Stomach (tissue), 9 donors: ENCODE data around the gene SLC24A3. TPM values are rescaled to one million over a fixed set of nuclear protein-coding genes. Genes with fewer than 3 reads are reported as not detected.

Source experiments
- DNase-seq, 2 donors: peaks; one replicate each; pipeline versions ENCODE4 v3.0.0 to v3.0.0-alpha.2; 2013 to 2019
- H3K27ac ChIP-seq, 5 donors: fragments of 200-600 bp in 4 of 5; sonication (generic) in 4 of 5; one replicate each; pipeline ENCODE4 v1.5.1; 2013 to 2019; ENCODE audit warnings: mild to moderate bottlenecking in 1 of 5, moderate library complexity in 1 of 5
- H3K27me3 ChIP-seq, 3 donors: fragments of 200-600 bp; sonication (generic); one replicate each; pipeline ENCODE4 v1.5.1; 2017 to 2019; ENCODE audit warnings: mixed run types in 1 of 3
- H3K36me3 ChIP-seq, 4 donors: fragments of 200-600 bp; sonication (generic); 1 replicate in 3 of 4; 2 replicates in 1 of 4; pipeline ENCODE4 v1.5.1; 2016 to 2019
- H3K4me1 ChIP-seq, 4 donors: fragments of 200-600 bp; sonication (generic); one replicate each; pipeline ENCODE4 v1.5.1; 2016 to 2019
- H3K4me3 ChIP-seq, 4 donors: fragments of 200-600 bp; sonication (generic) in 3 of 4; one replicate each; pipeline ENCODE4 v1.5.1; 2016 to 2019; ENCODE audit warnings: mild to moderate bottlenecking in 1 of 4
- H3K9me3 ChIP-seq, 4 donors: fragments of 200-600 bp; sonication (generic); one replicate each; pipeline ENCODE4 v1.5.1; 2016 to 2019
- EP300 ChIP-seq: sonication (generic); formaldehyde crosslinking; IDR thresholded peaks from one replicate; pipeline ENCODE4 v1.6.1; 2017; ENCODE audit warnings: antibody characterized with exemption
- POLR2A ChIP-seq, 4 donors: fragments of 450-650 bp; IDR thresholded peaks; one replicate each; pipeline ENCODE4 v1.6.1; 2016; ENCODE audit warnings: antibody characterized with exemption in 4 of 4, control low read depth in 2 of 4, mild to moderate bottlenecking in 1 of 4, moderate library complexity in 1 of 4
- POLR2AphosphoS5 ChIP-seq, 3 donors: sonication (generic); formaldehyde crosslinking; IDR thresholded peaks; one replicate each; pipeline ENCODE4 v1.6.1; 2016; ENCODE audit warnings: antibody characterized with exemption in 3 of 3
- WGBS, 5 donors: extraction: QIAGEN DNeasy Blood & Tissue Kit in 3 of 5; methylation state at CpG; one replicate each; pipeline versions ENCODE4 v1.1.5 to v1.1.7; 2013 to 2018; 5-methylcytosine and 5-hydroxymethylcytosine counted together
- intact Hi-C: fragments of 100-400 bp; cut with DNase I; formaldehyde crosslinking; loops from one replicate; pipeline ENCODE4 v1.15.1; 2023; ENCODE audit warnings: low total_unique reads
- polyA plus RNA-seq, 3 donors: library from polyadenylated mRNA; stranded (reverse); fragments of 200-250 nt; gene quantifications; one replicate each; pipeline ENCODE4 v1.2.3, GENCODE V29; 2013
- total RNA-seq, 5 donors: library from RNA; depleted of rRNA; stranded (reverse); fragments of >200 nt; gene quantifications; one replicate each; pipeline versions ENCODE4 v1.1.0 to v1.2.3, GENCODE V29; 2014 to 2016
- TF ChIP-seq, protein P1 (sequence below), 7 experiments: fragments of 450-650 bp in 4 of 7; fragments of 200-600 bp in 3 of 7; sonication (generic) in 3 of 7; IDR thresholded peaks; one replicate each; pipeline ENCODE4 v1.5.1; 2016 to 2019; ENCODE audit warnings: antibody characterized with exemption in 7 of 7, control low read depth in 2 of 7, mild to moderate bottlenecking in 1 of 7
- donor health status: healthy with polysubstance abuse.
- donor health status: Bipolar disorder and iron deficiency.
- donor health status: healthy.

SLC24A3 gene
- total and polyA plus RNA-seq, 8 donors: 1.8 to 9.0 (median 4.5) TPM

DNA sequence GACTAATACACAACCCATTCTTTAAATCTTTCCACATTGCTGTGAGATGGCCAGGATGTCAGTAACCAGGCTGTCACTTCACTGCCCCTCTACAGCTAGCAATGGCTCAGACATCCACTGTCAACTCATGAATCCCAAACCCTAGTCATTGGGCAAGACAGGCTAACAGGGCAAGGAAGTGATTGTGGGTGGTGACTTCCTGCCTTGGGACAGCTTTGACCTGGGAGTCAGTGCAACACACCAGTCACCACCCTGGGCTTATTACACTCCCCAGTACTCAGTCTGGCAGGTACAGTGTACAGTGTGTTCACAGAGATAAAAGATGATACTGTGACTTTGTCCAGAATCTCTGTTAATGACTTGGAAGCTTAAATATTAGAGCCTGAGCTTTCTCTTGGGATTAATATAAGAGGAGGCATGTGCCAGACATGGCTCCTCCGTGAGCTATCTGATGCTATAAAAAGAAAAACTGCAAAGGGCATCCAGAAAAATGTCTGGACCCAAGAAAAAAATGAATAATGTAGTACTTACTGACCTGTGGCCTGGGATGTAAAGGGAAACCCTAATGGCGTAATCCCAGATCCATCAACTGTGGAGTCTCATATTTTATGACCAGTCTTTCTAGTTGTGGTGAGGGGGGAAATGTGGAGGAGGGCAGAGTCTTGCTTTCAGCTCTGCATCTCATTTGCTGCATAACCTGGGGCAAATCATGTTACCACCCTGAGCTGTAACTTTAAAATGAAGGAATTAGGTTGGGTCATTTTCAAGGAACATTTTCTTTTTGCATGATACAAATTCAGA lies 244.4 kb downstream of the SLC24A3 start:
- no peak for DNase-seq
- Histone ChIP-seq H3K4me1 (peaks cover 0 to 17% (median 2%) of the 10 kb centered on the region in 4 donors), H3K27me3 (no peaks in the 10 kb centered on the region), H3K36me3 (no peaks in the 10 kb centered on the region), H3K27ac (no peak overlapping the region), H3K4me3 (no peak overlapping the region), H3K9me3 (no peaks in the 10 kb centered on the region)
- TF ChIP-seq EP300: no peak
- TF ChIP-seq, protein P1, sequence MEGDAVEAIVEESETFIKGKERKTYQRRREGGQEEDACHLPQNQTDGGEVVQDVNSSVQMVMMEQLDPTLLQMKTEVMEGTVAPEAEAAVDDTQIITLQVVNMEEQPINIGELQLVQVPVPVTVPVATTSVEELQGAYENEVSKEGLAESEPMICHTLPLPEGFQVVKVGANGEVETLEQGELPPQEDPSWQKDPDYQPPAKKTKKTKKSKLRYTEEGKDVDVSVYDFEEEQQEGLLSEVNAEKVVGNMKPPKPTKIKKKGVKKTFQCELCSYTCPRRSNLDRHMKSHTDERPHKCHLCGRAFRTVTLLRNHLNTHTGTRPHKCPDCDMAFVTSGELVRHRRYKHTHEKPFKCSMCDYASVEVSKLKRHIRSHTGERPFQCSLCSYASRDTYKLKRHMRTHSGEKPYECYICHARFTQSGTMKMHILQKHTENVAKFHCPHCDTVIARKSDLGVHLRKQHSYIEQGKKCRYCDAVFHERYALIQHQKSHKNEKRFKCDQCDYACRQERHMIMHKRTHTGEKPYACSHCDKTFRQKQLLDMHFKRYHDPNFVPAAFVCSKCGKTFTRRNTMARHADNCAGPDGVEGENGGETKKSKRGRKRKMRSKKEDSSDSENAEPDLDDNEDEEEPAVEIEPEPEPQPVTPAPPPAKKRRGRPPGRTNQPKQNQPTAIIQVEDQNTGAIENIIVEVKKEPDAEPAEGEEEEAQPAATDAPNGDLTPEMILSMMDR (IDR thresholded peaks at IDR 0.05): no peak
- WGBS, 5 donors: 68 to 91% (median 79%) methylated on average over 2 of the region's 2 CpGs
- intact Hi-C loops: no loop called here

DNA sequence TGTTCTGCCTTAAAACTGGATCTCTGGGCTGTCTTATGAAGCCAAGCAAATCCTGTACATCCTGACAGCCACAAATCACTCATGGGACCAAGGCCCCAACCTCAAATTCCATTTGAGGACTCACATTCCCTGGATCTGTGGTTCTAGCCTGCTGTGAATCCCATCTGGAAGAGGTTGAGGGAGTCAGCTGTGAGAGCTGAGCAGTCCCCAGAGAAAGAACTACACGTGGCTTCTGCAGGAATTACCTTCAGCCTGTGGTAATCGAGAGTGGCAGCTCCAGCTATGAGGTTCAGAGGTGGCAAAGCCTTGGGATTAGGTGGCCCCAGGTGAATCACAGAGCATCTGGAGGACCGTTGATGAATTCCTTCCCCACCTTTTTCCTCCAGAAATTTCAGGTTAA lies 245.2 kb downstream of the SLC24A3 start:
- TF ChIP-seq, protein P1 (IDR thresholded peaks at IDR 0.05): no peak
- TF ChIP-seq EP300 (no peak), POLR2AphosphoS5 (IDR thresholded peaks at IDR 0.05) (no peak), POLR2A (IDR thresholded peaks at IDR 0.05) (no peak)
- Histone ChIP-seq H3K4me3 (no peak overlapping the region), H3K27me3 (no peaks in the 10 kb centered on the region), H3K4me1 (peaks cover 0 to 9% (median 0%) of the 10 kb centered on the region in 4 donors), H3K9me3 (no peaks in the 10 kb centered on the region), H3K27ac (no peak overlapping the region), H3K36me3 (no peaks in the 10 kb centered on the region)
- DNase-seq: no peak
- intact Hi-C loops: no loop called here
- WGBS, 5 donors: 54 to 84% (median 68%) methylated on average over 3 of the region's 3 CpGs

DNA sequence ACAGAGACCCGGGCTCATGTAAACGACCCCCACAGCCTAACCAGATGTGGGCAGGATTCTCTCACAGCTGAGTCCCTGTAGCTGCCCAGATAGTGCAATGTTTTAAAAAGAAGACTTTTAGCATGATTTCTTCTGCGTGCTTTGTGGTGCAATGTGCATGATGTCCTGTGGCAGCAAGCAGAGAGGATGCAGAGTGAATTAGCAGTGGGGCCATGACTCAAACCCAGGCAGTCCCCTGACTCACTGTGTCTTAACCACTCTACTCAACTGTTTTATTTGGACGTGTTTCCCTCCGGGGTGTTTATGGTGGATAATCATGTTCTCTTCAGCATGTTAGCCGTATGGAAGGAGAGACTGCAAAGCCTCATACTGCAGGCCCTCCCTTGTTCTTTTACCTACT lies 247.9 kb downstream of the SLC24A3 start:
- intact Hi-C loops: no loop called here
- DNase-seq: no peak
- Histone ChIP-seq H3K36me3 (no peaks in the 10 kb centered on the region), H3K27ac (no peak overlapping the region), H3K4me3 (no peak overlapping the region), H3K27me3 (no peaks in the 10 kb centered on the region), H3K9me3 (no peaks in the 10 kb centered on the region), H3K4me1 (peaks cover 0 to 8% (median 0%) of the 10 kb centered on the region in 4 donors)
- TF ChIP-seq POLR2AphosphoS5 (IDR thresholded peaks at IDR 0.05) (no peak), POLR2A (IDR thresholded peaks at IDR 0.05) (no peak), EP300 (no peak)
- TF ChIP-seq, protein P1 (IDR thresholded peaks at IDR 0.05): no peak
- WGBS, 5 donors: 67 to 81% (median 71%) methylated on average over 6 of the region's 6 CpGs

DNA sequence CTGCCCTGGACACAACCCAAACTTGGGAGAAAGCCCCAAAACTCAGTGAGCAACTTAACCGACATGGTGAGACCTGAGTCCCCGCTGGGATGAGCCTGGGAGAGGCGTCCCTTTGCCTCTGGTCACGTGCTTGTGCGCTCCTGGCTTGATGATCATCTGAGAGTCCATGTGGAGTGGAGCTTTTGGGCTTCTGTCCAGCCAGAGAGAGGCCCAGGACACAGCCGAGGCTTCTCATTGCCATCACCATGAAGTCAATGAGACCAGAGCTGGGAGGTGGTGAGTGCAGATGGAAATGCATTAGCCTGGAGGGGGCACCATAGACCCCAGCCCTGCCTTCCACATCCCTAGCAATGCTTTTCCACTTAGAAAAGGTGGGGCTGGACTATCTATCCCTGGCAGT lies 250.0 kb downstream of the SLC24A3 start:
- H3K36me3 ChIP-seq: no peaks in the 10 kb centered on the region
- no peak overlapping the region for H3K4me3 ChIP-seq
- no peaks in the 10 kb centered on the region for H3K27me3 ChIP-seq
- H3K9me3 ChIP-seq: no peaks in the 10 kb centered on the region
- TF ChIP-seq POLR2AphosphoS5 (IDR thresholded peaks at IDR 0.05) (no peak), POLR2A (IDR thresholded peaks at IDR 0.05) (no peak), EP300 (no peak)
- TF ChIP-seq, protein P1 (IDR thresholded peaks at IDR 0.05): no peak
- no peak for DNase-seq
- intact Hi-C loops: no loop called here
- WGBS, 5 donors: 83 to 85% (median 84%) methylated on average over 4 to 6 of the region's 6 CpGs; no CpG with 5 or more reads in 1 of the 5 donors
- H3K27ac ChIP-seq: no peak overlapping the region
- no peaks in the 10 kb centered on the region for H3K4me1 ChIP-seq
